Cardiac fibroblast (primary cell): ENCODE results near the gene RUNX2.
A peak's percentile ranks its signal among the peaks of the same experiment; 100 is the strongest.

ENCODE experiments used
- DNase-seq, 2 donors: peaks; one replicate each; pipeline versions ENCODE4 v3.0.0 to v3.0.0-alpha.2; 2010; ENCODE audit warnings: low read depth in 2 of 2
- H3K4me3 ChIP-seq, 2 donors: replicated peaks in 1 of 2; 1 replicate in 1 of 2; 2 replicates in 1 of 2; pipeline ENCODE4 v1.5.1; 2011; ENCODE audit warnings: low read depth in 2 of 2, low read length in 2 of 2, mild to moderate bottlenecking in 2 of 2, moderate library complexity in 1 of 2
- TF ChIP-seq, protein P1 (sequence below): IDR thresholded peaks from one replicate; pipeline ENCODE4 v1.5.1; 2011; ENCODE audit warnings: low read depth, mild to moderate bottlenecking, low read length, inconsistent platforms

The RUNX2 gene

GRCh38 chr6:45642331-45643125, 314.4 kb downstream of the RUNX2 start:
- TF ChIP-seq, protein P1, sequence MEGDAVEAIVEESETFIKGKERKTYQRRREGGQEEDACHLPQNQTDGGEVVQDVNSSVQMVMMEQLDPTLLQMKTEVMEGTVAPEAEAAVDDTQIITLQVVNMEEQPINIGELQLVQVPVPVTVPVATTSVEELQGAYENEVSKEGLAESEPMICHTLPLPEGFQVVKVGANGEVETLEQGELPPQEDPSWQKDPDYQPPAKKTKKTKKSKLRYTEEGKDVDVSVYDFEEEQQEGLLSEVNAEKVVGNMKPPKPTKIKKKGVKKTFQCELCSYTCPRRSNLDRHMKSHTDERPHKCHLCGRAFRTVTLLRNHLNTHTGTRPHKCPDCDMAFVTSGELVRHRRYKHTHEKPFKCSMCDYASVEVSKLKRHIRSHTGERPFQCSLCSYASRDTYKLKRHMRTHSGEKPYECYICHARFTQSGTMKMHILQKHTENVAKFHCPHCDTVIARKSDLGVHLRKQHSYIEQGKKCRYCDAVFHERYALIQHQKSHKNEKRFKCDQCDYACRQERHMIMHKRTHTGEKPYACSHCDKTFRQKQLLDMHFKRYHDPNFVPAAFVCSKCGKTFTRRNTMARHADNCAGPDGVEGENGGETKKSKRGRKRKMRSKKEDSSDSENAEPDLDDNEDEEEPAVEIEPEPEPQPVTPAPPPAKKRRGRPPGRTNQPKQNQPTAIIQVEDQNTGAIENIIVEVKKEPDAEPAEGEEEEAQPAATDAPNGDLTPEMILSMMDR, result no peak
- no peak overlapping the region for H3K4me3 ChIP-seq
- no peak for DNase-seq

DNA sequence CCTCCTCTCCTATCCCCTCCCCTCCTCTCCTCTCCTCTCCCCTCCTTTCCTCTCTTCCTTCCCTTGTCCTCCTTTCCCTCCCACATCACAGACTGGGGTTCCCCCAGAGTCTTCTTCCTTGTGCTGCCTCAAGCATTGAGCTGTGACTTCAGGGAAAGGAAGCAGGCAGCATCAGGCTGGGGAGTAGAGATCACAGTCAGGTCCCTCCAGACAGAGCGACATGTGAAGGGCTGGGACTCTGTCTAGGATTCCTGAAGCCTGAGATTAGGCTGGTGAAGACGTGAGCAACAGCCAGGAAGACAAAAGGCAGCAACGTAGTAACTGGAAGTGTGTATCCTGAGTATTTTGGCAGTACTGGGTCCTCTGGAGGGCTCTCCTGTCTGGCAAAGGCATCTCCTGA, 315.0 kb downstream of the RUNX2 start:
- TF ChIP-seq, protein P1, result no peak
- DNase-seq, result peak in 1 of 2 donors; percentile 24
- H3K4me3 ChIP-seq, result no peak overlapping the region

DNA sequence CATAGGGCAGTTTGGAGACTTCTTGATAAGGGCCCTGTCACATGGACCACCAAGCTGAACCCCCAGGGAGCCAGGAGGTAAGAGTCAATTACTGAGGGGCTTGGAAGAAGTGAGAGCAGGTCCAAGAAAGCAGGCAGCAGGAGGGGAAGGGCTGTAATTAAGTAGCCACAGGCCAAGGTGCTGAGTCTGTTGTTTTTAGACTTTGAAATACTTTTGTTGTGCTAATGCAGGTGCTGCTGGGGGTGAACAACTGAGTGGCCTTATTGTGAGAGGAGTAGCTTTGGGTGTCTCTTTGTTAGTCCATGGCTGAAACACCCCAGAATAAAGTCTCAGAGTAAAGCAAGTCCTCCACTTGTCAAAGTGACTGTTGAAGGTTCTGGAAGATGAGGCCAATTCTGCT, 316.6 kb downstream of the RUNX2 start:
- DNase-seq, result no peak
- TF ChIP-seq, protein P1, result no peak
- no peak overlapping the region for H3K4me3 ChIP-seq

GRCh38 chr6:45645302-45645701, 317.2 kb downstream of the RUNX2 start:
- no peak overlapping the region for H3K4me3 ChIP-seq
- TF ChIP-seq, protein P1, result no peak
- DNase-seq, result no peak

DNA sequence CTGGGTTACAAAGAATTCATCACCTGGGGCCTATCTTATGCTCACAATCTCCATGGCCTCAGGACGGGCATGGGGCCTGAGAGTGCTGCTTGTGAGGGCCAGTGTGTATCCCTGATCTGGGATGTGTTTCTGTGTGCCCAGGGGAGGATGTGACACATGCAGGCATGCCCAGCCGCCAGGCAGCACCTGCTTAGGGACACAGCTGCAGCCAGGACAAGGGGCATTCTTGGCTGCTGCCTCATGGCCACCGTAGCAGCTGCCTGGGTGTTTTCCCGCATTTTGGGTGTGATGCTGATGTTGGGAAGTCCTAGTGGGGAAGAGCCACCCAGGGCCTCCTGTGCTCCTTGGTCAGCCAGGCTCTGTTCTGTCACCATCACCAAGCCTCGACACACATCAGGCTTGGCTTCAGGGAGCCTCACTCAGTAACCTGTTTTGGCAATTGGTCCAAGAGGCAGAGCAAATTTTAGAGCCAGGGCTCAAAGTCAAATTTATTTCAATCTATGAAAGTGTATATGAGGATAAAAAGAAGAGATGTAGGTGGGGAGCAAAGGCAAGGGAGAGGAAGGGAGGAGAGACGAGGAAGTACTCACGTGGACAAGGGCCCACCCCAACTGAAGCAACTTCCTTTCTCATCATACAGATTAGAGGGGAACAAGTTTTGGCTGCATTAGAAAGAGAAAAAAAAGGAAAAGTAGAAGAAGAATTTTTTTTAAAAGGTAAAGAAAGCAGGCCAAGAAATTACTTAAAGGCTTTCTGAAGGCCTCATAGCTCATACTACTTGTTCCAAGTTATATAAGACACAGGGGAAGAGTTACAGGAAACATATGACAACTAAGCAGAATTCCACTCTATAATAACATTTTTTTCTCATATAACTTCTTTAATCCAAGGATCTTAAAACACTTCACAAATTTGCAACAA, 319.5 kb downstream of the RUNX2 start:
- TF ChIP-seq, protein P1, result no peak
- DNase-seq, result peak; percentile 27 to 31

DNA sequence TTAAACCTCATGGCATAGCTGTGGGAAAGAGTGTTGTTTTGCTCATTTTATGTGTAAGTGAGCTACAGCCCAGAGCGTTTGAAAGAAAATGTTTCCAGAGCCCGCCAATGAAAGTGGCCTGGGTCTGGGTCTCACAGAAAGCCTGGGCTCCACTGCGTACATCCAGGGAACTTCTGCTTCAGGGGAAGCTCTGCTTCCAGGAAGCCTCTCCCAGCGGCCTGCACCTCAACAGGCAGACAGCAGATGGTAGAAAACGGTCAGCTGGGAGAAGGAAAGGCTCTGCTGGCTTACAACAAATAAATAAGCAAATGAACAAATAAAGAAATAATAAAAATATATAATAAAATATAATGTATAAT, 320.1 kb downstream of the RUNX2 start:
- DNase-seq, result no peak
- H3K4me3 ChIP-seq, result no peak overlapping the region

More for the DNA sequence above, 319.5 kb downstream of the RUNX2 start:
- H3K4me3 ChIP-seq, result no peak overlapping the region

More for the DNA sequence above, 320.1 kb downstream of the RUNX2 start:
- TF ChIP-seq, protein P1, result no peak
